Embryonic facial prominence (tissue), 1 donor: ENCODE results near the gene FAM241B.

Experiments
- DNase-seq: peaks from one replicate; pipeline ENCODE4 v3.0.0-alpha.2; 2016; ENCODE audit errors: extremely low spot score

FAM241B gene

DNA sequence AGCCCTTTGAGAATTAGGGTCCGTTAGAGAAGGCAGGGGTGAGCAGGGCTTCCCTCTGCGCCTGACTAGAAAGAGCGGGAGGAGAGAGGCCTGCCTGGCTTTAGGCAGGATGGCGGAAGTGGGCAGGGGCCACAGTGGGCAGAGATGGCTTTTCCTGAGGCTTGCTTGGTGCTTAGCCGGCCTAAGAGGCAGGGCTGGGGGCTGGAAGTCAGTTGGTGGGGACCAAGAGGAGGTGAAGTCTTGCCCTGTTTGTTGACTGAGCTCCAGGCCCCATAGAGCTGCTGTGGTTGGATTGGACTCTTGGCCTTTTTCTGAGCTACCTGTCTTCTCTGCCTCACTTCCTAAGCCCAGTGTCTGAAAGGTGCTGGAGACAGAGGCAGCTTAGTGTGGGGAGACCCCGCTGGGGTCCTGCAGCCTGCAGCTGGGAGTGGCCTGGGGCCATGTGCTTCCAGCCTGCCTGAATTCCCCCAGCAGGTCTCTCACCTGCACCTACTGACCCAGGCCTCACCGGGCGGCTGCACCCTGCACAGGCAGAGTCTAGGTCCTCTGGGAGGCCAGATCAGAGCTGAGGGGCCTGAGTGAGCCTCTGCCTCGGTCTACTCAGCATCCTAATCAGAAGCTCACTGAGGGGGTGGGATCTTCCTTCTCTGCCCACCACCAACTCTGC is 4.8 kb downstream of the FAM241B start:
- DNase-seq: no peak

DNA sequence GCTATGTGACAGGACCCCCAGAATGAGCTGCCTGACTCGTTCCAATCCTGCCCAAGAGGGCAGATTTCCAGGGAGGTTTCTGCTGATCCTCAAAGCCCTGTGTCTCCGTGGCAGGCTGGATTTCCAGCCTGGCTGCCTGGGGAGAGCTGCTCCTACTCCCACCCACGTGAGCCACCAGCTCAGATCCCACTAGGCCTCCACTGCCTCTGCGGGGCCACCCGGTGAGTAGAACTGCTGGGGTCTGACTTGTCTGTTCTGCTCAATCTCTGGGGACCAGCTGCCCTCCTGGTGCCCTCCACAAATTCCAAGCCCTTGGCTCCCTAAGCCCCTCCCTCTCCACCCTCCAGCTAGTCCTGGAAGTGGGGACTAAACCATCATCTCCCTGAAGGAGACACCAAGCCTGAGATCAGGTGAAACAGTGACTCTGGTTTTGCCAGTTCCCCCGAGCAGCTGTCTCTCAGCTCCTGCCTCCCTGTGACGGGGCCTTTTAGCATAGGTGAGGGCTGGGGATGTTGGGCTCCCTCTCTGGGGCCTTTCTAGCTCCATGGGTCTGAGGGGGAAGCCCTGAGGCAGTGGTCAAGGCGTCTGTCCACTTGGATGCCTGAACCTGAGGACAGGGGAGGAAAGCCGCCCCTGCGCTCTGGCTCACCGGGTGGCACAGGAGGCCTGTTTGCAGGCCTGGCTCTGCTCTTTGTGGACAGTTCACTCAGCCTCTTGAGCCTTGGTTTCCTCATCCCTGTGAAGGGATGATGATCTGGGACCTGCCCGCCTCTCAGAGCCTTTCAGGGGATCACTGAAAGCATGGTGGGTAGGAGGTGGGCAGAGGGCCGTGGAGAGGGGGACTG is 5.6 kb downstream of the FAM241B start:
- DNase-seq: no peak

DNA sequence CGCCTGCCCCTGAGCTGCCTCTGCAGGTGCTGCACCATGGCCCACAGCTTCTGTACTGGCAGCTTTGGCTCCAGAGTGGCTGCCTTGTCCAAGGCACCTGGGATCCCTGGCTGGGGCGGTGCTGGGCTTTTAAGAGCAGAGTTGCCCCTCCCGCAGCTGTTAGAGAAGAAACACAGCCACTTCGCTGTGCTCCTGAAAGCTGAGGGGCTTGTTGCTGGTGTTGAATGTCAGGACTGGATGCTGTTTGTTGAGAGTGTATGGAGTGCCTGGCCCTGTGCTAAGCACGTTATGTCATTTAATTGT is 6.2 kb downstream of the FAM241B start:
- no peak for DNase-seq

DNA sequence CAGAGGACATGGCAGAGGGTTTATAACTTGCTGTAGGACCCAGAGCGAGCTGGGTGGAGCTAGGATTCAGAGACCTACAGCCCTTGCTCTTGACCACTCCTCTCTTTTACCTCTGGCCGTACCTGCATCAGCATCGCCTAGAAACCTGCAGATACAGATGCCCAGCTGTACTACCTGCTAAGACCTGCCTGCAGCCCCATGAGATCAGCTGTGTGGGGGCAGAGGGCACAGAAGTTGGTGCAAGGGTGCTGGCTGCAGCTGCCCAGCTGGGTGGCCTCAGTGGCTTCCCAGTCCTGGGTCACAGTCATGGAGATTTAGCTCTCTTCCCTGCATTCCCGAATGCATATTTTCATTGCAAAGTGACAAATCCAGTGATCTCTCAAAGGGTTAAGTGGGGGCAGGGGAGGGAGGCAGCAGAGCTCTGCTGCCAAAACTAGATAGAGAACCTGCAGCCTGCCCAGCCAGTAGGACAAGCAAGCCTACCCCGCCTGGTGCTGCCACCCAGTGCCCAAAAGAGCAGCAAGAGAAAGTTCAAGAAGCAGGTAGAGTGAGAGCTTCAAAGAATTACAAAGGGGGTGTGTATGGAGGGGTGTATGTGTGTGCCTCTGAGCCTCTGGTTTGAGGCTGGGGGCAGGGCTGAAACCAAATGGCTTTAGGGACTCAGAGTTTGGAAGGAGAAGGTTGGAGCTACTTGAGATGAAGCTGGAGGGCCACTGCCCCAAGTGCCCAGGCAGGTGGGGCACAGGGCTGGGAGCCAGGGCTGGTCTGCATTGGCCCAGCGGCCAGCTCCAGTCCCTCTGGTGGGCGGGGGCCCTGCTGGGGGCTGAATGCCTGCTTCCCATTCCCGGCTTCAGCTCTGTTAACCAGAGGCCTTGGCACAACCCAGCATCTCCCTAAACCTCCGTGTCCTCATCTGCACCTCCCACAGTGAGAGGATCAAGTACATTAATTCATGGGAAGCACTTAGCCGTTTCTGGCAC is 6.9 kb downstream of the FAM241B start:
- DNase-seq: no peak

DNA sequence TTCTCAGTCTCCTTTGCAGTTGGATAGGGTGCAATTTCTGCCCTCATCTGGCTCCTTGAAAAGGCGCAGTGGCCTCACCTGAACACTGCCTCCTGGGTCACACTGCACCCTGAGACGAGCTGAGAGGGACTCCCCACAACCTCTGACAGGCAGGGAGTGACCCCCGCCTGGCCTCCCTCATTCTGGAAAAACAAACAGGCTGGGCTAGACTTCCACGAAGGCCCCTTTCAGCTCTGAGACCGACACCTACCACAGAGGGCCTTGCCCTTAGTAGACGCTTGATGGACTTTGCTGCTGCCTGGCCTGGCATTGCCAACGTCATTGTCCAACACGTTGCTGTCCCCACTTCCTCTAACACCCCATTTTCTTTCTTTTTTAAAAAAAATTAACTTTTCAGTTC is 8.6 kb downstream of the FAM241B start:
- no peak for DNase-seq

DNA sequence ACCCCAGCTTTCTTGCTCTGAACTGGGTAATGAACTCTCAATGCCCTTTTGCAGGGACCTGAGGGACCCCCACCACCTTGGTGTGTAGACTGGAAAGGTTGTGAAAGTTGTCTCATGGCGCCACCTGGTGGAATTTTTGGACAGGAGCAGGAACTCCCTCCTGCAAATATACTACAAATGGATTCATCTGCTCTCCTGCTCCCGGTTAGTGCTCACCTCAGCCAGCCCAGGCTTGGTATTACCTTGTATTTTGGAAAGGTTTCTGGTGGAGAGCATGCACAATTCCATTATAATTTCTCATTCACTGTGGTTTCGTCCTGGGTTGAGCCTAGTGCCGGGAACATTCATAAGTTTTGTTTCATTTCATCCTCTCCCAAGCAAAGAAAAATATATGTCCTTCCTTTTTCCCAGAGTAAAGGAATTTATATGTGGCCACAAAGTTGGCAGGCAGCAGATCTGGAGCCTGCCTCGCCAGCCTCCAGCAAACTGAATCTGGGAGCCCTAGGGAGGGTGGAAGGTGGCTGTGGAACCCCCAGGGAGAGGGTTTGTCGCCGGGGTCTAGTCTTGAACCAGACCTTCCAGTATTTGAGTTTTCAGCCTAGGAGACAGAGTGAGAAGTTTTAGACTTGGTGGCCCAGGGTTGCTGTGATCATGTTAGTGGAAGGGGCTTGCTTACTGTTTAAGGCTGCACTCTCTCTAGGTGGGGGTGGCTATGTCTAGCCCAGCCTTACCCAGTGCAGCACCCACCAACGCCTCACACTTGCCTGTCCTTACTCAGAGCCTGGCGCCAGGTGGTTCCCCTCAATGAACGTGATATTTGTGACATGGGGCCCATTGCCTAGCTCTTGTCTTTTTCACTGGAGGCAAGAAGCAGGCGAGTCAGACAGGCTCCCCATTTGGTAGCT is 9.5 kb downstream of the FAM241B start:
- DNase-seq: peak; percentile 38

DNA sequence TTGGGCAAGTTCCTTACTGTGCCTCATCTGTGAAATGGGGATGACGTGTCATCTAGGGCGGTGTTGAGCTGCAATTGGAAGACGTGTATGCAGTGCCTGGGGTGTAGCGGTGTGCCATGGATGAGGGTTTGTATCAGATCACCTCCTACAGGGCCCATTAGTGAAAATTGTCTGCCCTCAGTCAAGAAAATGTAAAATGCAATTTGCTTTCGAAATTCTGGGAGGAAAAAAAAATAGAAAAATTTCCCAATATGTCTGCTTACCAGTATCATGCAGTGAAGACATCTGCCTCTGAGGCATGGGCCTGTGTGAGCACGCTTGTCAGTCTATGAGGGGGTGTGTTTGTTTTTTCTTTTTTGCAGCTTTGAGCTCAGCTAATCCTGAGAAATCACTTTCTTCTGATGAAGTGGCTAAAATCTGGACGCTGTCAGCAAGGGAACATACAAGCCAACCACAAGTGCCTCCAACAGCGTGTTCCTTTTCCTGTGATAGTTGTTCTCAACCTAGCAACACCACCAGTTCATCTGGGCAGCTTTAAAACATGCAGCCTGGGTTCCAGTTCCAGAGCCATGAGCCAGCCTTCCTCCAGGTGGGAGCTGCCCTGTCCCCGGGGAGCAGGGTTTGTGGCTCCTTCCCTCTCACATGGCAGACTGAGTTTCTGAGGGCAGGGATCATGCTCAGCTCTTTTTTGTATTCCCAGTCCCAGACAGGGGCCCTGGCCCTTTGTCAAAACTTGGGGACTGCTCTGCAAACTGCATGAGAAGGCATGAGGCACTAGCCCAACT is 10.3 kb downstream of the FAM241B start:
- no peak for DNase-seq

DNA sequence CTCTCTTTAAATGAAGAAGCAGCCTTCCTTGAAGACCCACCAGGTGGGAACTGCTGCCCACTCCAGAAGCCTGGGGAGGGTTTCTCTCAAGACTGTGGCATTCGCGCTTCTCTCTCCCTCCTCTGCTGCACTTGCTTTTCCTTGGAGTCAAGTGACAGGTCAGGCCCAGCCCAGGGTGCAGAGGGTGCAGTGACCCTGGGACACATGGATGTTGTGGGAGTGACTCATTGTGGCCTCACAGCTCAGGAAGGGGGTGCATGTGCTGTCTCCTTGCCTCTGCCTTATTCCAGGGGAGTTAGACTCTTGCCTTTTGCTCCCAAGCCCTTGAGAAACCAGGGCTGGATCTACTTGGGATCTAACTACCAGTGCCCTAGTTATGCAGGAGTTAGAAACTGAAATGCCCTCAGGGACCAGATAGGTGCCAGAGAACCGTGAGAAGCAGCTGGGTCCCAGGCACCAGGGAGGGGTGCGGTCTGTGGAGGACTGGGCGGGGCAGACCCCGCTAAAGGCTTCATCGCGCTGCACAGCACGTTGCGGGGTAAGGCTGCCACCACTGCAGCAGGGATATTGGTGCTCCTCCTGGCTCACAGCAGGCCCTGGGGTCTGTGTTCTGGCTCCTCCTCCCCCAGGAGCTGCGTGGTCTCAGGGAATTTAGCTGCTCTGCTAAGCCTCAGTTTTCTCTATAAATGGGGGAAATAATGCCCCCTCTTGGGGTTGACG is 11.4 kb downstream of the FAM241B start:
- DNase-seq: no peak

DNA sequence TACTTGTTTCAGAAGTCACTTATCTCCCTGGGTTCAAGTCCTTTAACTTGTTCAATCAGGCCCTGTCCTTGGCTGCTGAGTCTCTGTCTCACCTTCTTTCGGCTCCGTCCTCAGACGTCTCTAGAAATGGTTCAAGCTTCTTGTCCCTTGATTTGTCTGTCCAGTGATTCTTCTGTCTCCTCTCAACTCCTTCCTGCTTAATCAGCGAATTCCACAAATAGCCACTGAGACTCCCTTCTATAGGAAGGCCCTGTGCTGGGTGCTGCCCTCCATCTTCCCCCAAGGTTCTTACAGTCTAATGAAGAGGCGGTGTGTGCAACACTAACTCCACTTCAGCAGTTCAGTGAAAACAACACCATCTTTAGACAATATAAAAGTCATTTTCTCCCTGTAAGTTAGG is 12.7 kb downstream of the FAM241B start:
- DNase-seq: no peak

DNA sequence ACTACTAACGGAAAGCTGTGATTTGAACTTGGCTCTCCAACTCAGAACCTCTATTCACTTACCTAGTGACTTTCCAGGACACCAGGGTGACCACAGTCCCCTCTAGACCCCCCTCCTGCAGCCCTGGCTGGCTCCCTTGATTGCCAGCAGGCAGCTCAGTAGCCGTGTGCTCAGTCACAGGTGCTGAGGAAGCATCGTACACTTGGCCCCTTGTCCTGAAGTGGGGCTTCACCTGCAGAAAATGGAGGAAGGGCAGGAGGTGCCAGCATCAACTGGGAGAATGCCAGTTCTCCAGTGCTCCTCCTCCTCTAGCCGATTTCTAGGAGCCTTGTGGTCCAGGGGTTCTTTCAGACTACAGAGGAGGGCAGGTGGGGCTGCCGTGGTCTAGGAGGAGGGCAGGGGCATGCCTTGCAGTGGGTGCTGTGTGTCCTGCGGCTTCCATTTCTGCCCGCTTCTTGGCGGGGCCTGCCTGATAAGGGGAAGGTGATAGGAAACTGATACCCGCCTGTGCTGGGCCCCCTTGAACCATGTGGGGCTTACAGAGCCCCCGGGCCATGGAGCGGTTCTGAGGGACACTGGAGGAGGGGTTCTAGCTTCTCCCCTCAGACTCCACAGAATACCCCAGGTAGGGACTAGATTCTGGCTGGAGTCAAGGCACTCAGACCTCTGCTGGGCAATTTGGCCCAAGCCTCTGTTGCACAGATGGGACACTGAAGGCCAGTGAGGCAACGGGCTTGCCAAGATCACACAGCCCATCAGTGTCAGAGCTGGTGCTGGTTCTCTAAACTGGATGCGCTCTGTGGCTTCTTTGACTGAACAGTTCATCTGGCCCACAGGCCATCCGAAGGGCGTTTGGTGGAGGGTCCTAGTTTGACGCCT is 14.0 kb downstream of the FAM241B start:
- DNase-seq: no peak

DNA sequence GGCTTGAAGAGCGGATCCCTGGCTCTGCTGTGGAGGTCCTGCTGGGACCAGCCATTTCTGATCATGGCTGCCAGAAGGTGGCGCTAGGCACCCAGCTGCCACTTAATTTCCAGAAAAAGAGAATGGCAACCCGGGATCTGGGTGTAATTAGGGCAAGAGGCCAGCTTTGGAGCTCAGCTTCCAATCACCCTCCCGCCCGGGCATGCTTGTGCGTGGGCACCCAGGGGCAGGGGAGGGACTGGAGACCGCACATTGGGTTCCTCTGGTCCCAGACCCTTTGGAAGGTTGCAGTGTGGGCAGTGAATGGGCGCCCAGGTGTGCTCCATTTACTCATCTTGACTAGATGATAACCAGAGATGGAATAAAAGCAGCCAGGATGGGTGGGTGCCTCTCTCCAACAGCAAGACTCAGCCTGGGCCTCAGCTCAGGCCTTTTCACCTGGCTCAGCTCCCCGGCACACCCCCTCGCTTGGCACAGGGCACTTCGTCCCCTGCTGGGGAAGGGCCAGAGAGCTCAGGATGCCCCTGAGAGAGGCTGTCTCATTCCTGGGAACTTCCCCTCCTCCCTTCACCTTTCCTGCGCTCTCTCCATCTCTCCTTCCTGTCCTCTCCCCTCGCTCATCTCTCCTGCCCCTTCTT is 14.7 kb downstream of the FAM241B start:
- DNase-seq: peak; percentile 36

DNA sequence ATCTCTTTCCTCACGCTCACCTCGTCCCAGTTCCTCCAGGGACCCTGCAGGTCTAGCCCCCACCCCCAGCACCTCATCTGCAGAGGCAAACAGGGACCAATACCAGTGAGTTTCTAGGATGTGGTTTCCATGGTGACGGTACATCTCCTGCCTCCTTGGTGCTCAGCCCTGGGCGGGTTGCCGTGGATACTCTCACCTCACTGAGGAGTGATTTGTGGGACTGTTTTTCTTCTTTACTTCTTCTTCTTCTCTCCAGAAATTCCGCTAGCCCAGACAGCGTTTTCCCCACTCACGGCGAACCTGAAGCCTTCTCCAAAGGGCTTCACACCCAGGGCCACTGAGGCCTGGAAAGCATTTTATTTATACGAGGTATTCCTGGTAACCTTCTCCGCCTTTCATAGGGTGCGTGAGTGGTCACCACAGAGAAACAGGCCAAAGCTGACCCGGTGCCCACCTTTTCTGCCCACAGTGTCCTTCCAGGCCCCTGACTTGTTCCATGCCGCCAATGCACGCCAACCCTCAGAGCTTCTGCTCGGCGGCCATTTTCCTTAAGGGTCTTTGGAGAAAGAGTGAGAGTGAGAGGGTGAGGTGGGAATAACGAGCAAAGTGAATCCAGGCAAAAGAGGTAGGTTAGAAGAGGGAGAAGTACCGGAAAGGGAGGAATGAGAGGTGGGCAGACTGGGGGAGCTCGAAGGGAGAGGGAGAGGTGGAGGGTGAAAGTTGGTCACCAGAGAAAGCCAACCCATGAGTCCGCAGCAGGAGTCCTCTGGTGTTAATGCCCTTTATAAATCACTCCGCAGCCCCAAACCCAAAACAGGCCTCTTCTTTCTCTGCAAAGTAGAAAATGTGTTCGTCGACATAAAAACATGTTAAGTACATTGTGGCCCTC is 15.5 kb downstream of the FAM241B start:
- DNase-seq: no peak

DNA sequence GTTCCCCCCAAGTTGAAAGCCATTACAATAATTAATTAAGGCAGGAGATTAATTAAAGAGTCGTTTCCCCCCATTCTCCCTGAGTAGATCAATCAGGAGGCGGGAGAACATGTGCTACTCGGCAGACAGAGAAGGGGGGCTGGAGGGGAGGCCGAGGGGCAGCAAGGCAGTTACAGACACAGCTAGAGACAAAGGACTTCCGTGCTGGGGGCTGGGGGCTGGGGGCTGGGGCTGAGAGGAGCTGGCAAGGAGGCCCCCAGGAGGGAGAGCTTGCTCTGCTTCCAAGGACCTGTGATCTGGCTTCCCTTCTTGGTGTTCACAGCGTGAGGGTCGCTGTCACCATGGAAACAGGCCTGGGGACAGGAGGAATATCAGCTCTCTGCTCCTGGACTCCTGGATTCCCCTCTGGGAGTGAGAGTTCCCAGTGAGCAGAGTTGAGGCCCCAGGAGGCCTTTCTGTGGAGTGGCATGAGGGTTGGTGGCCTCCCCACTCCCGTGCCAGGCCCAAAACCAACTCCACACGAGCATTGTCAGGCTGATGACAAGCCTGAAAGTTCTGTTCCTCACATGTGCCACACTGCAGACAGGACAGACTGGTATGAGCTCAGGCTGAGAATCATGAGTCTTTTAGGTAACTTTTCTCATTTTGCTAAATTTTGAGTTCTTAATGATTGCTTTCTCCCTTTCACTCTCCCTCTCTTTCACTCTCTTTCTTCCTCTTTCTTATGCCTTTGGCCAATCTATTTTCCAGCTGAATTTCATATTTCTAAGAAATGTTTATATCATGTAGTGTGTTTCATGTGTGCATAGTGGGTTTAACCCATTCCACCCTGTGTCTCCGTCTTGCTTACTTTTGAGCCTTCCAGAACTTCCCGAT is 16.4 kb downstream of the FAM241B start:
- DNase-seq: no peak

DNA sequence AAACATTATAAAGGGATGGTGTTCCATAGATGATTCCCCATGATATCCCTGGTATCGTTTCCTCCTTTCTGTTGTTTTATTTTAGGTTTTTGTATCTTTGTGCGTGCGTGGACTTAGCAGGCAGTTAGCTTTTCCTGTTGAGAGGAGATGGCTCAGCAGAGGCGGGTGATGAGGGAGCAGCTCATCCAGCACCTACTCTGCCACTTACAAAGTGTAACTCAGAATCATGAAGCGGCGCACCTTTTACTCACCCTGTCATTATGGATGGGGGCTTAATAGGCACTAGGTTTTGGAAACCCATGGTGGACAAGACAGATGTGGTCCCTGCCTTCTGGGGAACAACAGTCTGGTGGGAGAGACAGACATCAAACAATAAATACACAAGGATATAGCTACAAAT is 17.1 kb downstream of the FAM241B start:
- DNase-seq: no peak

DNA sequence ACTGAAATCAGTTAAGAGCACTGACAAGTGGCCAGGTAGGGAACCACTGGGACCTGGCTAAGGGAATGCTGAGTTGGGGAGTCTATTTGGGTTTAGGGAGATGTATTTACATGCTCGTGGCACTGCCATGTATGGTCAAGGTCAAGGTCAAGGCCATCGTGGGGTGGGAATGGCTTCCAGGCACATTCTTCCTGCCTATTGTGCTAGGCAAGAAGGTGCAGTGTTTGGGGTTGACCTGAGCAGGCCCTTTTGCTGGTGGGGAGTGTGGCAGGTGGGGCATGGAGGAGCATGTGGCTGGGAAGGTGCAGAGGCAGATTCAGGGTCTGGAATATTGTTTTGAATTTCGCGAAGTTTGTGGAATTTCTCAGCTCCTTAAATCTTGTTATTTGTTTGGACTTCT is 17.8 kb downstream of the FAM241B start:
- DNase-seq: no peak

DNA sequence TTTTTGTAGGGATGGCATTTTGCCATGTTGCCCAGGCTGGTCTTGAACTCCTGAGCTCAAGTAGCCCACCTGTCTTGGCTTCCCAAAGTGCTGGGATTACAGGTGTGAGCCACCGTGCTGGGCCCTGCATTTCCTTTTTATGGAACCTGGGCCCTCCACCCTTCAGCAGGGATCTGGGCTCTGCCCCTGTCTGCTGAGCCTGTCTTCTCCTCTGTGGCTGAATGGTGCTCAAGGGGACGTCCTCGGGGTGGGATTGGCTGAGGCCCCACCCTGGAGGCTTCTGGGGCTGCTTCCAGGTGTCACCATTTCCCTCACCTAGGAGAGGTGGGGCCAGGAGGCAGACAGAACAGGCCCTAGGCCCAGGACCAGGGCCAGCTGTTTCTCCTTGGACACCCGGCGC is 18.4 kb downstream of the FAM241B start:
- DNase-seq: no peak
